Sigmoid colon (tissue), 7 donors: ENCODE data around the gene PTGDS. TPM values are rescaled to one million over a fixed set of nuclear protein-coding genes. Genes with fewer than 3 reads are reported as not detected.

Experiments used
- DNase-seq: peaks from one replicate; pipeline ENCODE4 v3.0.0-alpha.2; 2019
- H3K27ac ChIP-seq, 4 donors: fragments of 200-600 bp; sonication (generic); one replicate each; pipeline ENCODE4 v1.5.1; 2016 to 2019; ENCODE audit warnings: mild to moderate bottlenecking in 1 of 4
- H3K27me3 ChIP-seq, 3 donors: fragments of 200-600 bp; sonication (generic); one replicate each; pipeline ENCODE4 v1.5.1; 2019; ENCODE audit warnings: mild to moderate bottlenecking in 1 of 3
- H3K36me3 ChIP-seq, 4 donors: fragments of 200-600 bp; sonication (generic); one replicate each; pipeline ENCODE4 v1.5.1; 2016 to 2019
- H3K4me1 ChIP-seq, 4 donors: fragments of 200-600 bp; sonication (generic); one replicate each; pipeline ENCODE4 v1.5.1; 2017 to 2019
- H3K4me3 ChIP-seq, 4 donors: fragments of 200-600 bp; sonication (generic); one replicate each; pipeline ENCODE4 v1.5.1; 2017 to 2019; ENCODE audit warnings: mild to moderate bottlenecking in 2 of 4, moderate library complexity in 1 of 4
- H3K9me3 ChIP-seq, 4 donors: fragments of 200-600 bp in 3 of 4; sonication (generic) in 3 of 4; one replicate each; pipeline versions ENCODE4 v1.5.1 to v1.6.1; 2013 to 2019
- EP300 ChIP-seq, 4 donors: sonication (generic); formaldehyde crosslinking; IDR thresholded peaks; one replicate each; pipeline ENCODE4 v1.6.1; 2017; ENCODE audit warnings: antibody characterized with exemption in 4 of 4
- POLR2A ChIP-seq, 2 donors: fragments of 450-650 bp; IDR thresholded peaks; one replicate each; pipeline ENCODE4 v1.6.1; 2016; ENCODE audit warnings: antibody characterized with exemption in 2 of 2, mild to moderate bottlenecking in 2 of 2, moderate library complexity in 2 of 2
- POLR2AphosphoS5 ChIP-seq, 4 donors: sonication (generic); formaldehyde crosslinking; IDR thresholded peaks; one replicate each; pipeline ENCODE4 v1.6.1; 2017; ENCODE audit warnings: antibody characterized with exemption in 4 of 4
- WGBS, 2 donors: extraction: QIAGEN DNeasy Blood & Tissue Kit; methylation state at CpG; one replicate each; pipeline ENCODE4 v1.1.7; 2013; 5-methylcytosine and 5-hydroxymethylcytosine counted together
- intact Hi-C: fragments of 100-400 bp; cut with DNase I; formaldehyde crosslinking; loops from one replicate; pipeline ENCODE4 v1.15.1; 2023
- polyA plus RNA-seq, 3 donors: library from polyadenylated mRNA; stranded (reverse); fragments of 200-250 nt; gene quantifications; one replicate each; pipeline ENCODE4 v1.2.3, GENCODE V29; 2013
- total RNA-seq, 4 donors: library from RNA; depleted of rRNA; stranded (reverse); fragments of >200 nt; gene quantifications; one replicate each; pipeline ENCODE4 v1.1.0, GENCODE V29; 2016
- TF ChIP-seq, protein P1 (sequence below), 4 experiments: fragments of 450-650 bp in 3 of 4; fragments of 200-600 bp in 1 of 4; IDR thresholded peaks; one replicate each; pipeline ENCODE4 v1.5.1; 2016 to 2019; ENCODE audit warnings: antibody characterized with exemption in 4 of 4, mild to moderate bottlenecking in 3 of 4, moderate library complexity in 2 of 4
- donor health status: healthy with polysubstance abuse.
- donor health status: Bipolar disorder and iron deficiency.
- donor health status: healthy.

PTGDS gene
- total and polyA plus RNA-seq, 7 donors = 8.3 to 218 (median 28.5) TPM

DNA sequence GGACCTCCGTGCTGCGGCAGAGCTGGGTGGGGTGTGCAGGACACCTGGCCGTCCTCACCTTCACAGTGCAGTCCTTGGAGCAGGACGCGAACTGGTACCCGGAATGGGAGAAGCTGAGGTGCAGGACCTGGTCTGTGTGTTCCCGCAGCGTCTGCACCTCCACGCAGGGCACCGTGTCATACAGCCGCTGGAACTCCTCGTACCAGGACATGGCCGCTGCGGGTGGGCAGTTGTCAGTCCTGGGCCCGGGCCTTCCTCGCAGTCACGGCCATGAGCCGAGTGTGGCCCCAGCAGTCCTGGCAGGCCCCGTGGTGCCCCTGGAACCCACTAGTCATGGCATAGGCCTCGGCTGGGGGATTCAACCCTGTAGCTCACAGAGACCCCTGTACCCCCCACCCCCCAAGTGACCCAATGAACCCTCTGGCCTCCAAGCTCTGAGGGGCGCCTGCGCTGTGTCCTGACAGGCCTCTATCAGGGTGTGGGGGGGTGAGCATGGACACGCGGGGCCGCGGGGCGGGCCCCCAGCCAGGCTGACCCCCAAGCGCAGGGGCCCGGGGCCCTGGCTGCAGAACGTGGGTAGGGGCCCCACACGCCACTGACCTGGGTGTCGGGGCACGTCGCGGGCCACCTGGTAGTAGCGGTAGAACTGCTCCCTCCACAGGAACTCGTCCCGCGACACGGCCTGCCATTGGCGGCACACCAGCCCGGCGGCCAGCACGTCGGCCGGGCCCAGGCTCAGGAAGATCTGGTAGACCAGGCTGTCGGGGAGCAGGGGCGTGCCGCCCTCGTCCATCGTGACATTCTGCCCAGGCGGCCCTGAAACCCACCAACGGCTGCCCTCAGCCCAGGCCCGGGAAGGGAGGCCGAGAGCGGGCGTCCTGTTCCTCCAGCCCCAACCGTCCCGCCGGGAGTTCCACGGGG, 33.8 kb upstream of the PTGDS start:
- Histone ChIP-seq H3K4me1 (peaks cover 0 to 27% (median 19%) of the 10 kb centered on the region in 4 donors), H3K4me3 (peak overlapping the region; percentile 74 to 99 (median 88)), H3K27me3 (no peaks in the 10 kb centered on the region), H3K36me3 (peaks cover 34 to 45% (median 40%) of the 10 kb centered on the region in 4 donors), H3K9me3 (no peaks in the 10 kb centered on the region), H3K27ac (peak overlapping the region; percentile 84 to 96 (median 92))
- peak; percentile 74 for DNase-seq
- intact Hi-C loops = loop anchor here (1.0 to 5.0 kb wide), 5 partner anchors 56 to 156 kb away; partner anchors contain the start of genes ABCA2, AJM1, EDF1 and TRAF2
- WGBS, 2 donors = 9 to 22% methylated on average over 61 of the region's 61 CpGs
- TF ChIP-seq, protein P1, sequence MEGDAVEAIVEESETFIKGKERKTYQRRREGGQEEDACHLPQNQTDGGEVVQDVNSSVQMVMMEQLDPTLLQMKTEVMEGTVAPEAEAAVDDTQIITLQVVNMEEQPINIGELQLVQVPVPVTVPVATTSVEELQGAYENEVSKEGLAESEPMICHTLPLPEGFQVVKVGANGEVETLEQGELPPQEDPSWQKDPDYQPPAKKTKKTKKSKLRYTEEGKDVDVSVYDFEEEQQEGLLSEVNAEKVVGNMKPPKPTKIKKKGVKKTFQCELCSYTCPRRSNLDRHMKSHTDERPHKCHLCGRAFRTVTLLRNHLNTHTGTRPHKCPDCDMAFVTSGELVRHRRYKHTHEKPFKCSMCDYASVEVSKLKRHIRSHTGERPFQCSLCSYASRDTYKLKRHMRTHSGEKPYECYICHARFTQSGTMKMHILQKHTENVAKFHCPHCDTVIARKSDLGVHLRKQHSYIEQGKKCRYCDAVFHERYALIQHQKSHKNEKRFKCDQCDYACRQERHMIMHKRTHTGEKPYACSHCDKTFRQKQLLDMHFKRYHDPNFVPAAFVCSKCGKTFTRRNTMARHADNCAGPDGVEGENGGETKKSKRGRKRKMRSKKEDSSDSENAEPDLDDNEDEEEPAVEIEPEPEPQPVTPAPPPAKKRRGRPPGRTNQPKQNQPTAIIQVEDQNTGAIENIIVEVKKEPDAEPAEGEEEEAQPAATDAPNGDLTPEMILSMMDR (IDR thresholded peaks at IDR 0.05) = no peak
- no peak for TF ChIP-seq POLR2A (IDR thresholded peaks at IDR 0.05)
- TF ChIP-seq EP300 (IDR thresholded peaks at IDR 0.05) = no peak
- no peak for TF ChIP-seq POLR2AphosphoS5 (IDR thresholded peaks at IDR 0.05)

DNA sequence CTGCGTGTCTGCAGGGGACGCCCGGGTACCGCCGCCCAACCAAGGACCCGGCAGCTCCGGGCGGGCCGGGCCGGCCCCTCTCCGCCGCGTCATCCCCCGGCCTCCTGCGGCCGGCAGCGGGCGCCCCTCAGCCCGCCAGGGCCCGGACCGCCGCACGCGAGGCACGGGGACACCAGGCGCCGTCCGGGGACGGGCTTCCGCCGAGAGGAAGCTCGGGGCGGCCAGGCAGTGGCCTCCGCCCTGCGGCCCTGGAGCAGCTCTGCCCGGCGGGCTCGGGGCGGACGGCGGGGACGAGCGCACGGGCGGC, 33.1 kb upstream of the PTGDS start:
- intact Hi-C loops = loop anchor here (1.0 to 5.0 kb wide), 5 partner anchors 57 to 157 kb away; partner anchors contain the start of genes ABCA2, AJM1, EDF1 and TRAF2
- TF ChIP-seq POLR2A (IDR thresholded peaks at IDR 0.05) = no peak
- TF ChIP-seq EP300 (IDR thresholded peaks at IDR 0.05) = no peak
- TF ChIP-seq, protein P1 (IDR thresholded peaks at IDR 0.05) = no peak
- no peak for TF ChIP-seq POLR2AphosphoS5 (IDR thresholded peaks at IDR 0.05)
- H3K36me3 ChIP-seq = peaks cover 34 to 40% (median 37%) of the 10 kb centered on the region in 4 donors

DNA sequence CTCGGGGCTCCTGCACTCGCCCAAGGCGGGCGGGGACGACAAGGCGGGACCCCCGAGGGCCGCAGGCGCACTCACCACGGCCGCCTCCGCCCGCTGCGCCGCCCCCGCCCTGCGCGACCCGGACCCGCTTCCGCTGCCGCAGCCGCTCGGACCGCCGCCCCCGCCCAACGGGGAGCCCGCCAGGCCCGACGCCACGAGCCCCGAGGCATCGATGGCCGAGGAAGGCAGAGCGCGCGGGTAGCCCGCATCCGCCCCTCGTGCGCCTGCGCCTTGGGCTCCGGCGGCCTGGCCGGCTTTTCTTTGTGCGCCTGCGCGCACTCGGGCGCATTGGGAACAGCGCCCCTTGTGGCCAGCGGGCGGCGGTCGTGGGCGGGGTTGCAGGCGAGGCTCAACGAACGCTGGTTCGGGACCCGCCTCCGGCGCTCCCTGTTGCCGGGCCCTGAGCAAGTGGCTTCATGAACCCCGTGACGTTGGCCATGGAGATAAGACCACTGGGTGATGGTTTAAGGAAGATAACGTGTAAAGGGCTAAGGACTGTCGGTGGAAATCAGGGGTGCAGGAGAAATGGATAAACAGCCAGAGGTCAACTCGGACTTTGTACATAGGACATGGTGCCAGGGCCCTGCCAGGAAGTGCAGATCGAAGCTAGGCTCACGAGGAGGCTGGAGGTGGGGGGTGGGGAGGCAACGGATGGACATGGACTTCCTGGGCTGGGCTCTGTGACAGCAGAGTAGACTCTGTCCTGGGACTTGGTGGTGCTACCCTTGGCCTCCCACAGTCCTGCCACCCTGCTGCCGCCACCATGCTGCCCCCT, 32.6 kb upstream of the PTGDS start, which contains the start of the genes C8G and FBXW5:
Gene C8G, plus strand, starts transcription at position 725 of the 814 bp plus-strand sequence. Its CDS starts 78 bp downstream, at position 803.
Gene FBXW5, minus strand, starts transcription at position 220 of the 814 bp plus-strand sequence. CDS start 655 bp downstream, outside the sequence.
- H3K27me3 ChIP-seq = no peaks in the 10 kb centered on the region
- DNase-seq = peak; percentile 97
- peaks cover 30 to 34% (median 33%) of the 10 kb centered on the region in 4 donors for H3K36me3 ChIP-seq
- H3K4me1 ChIP-seq = peaks cover 0 to 35% (median 26%) of the 10 kb centered on the region in 4 donors
- TF ChIP-seq, protein P1 (IDR thresholded peaks at IDR 0.05) = peak; percentile 94 to 99 (median 96)
- TF ChIP-seq POLR2AphosphoS5 (IDR thresholded peaks at IDR 0.05) (peak in 3 of 4 donors; percentile 49 to 67 (median 56)), EP300 (IDR thresholded peaks at IDR 0.05) (no peak), POLR2A (IDR thresholded peaks at IDR 0.05) (no peak)
- peak within 1 kb of the TSS; percentile 74 to 99 (median 88) for H3K4me3 ChIP-seq
- H3K9me3 ChIP-seq = no peaks in the 10 kb centered on the region
- 3 to 5% methylated on average over 74 of the region's 74 CpGs for WGBS, 2 donors
- intact Hi-C loops = loop anchor here (1.0 to 5.0 kb wide), 6 partner anchors 57 to 462 kb away; partner anchors contain the start of genes ABCA2, AJM1, EDF1 and SEC16A
- peak within 1 kb of the TSS; percentile 84 to 96 (median 92) for H3K27ac ChIP-seq

More for the DNA sequence above, 33.1 kb upstream of the PTGDS start:
- peak overlapping the region; percentile 84 to 96 (median 92) for H3K27ac ChIP-seq
- no peak for DNase-seq
- WGBS, 2 donors = 0% methylated on average over 45 of the region's 45 CpGs
- peak overlapping the region; percentile 74 to 99 (median 88) for H3K4me3 ChIP-seq
- no peaks in the 10 kb centered on the region for H3K9me3 ChIP-seq
- H3K27me3 ChIP-seq = no peaks in the 10 kb centered on the region
- H3K4me1 ChIP-seq = peaks cover 0 to 30% (median 20%) of the 10 kb centered on the region in 4 donors
